Ovary (tissue), 9 donors: ENCODE results near the gene TMEM200A. TPM values are rescaled to one million over a fixed set of nuclear protein-coding genes. Genes with fewer than 3 reads are reported as not detected.

Experiments
- DNase-seq, 5 donors: peaks; one replicate each; pipeline ENCODE4 v3.0.0-alpha.2; 2019 to 2020
- H3K27ac ChIP-seq, 2 donors: fragments of 200-600 bp; one replicate each; pipeline versions ENCODE4 v1.5.1 to v1.8.0; 2019 to 2022
- H3K27me3 ChIP-seq: fragments of 200-600 bp; one replicate; pipeline ENCODE4 v1.8.0; 2022
- H3K36me3 ChIP-seq: fragments of 200-600 bp; sonication (generic); one replicate; pipeline ENCODE4 v1.5.1; 2019
- H3K4me1 ChIP-seq: one replicate; pipeline ENCODE4 v1.8.1; 2013; ENCODE audit warnings: mild to moderate bottlenecking, moderate library complexity; ENCODE audit not compliant: insufficient read depth
- H3K4me3 ChIP-seq: fragments of 200-600 bp; sonication (generic); one replicate; pipeline ENCODE4 v1.5.1; 2017
- H3K9me3 ChIP-seq, 2 donors: fragments of 200-600 bp in 1 of 2; sonication (generic) in 1 of 2; one replicate each; pipeline versions ENCODE4 v1.5.1 to v1.8.1; 2013 to 2019; ENCODE audit warnings: mild to moderate bottlenecking in 1 of 2, moderate library complexity in 1 of 2
- CTCF ChIP-seq, 3 donors: fragments of 450-650 bp in 2 of 3; fragments of 200-600 bp in 1 of 3; IDR thresholded peaks; one replicate each; pipeline versions ENCODE4 v1.5.1 to v1.8.0; 2016 to 2022; ENCODE audit warnings: antibody characterized with exemption in 3 of 3, mild to moderate bottlenecking in 1 of 3
- EP300 ChIP-seq: sonication (generic); formaldehyde crosslinking; IDR thresholded peaks from one replicate; pipeline ENCODE4 v1.6.1; 2017; ENCODE audit warnings: antibody characterized with exemption
- POLR2A ChIP-seq: fragments of 450-650 bp; IDR thresholded peaks from one replicate; pipeline ENCODE4 v1.6.1; 2017; ENCODE audit warnings: antibody characterized with exemption, mild to moderate bottlenecking, moderate library complexity
- WGBS, 3 donors: extraction: QIAGEN DNeasy Blood & Tissue Kit in 1 of 3; methylation state at CpG; one replicate each; pipeline versions ENCODE4 v1.1.5 to v1.1.7; 2013 to 2017; 5-methylcytosine and 5-hydroxymethylcytosine counted together
- intact Hi-C, 4 donors: fragments of 100-400 bp; cut with DNase I; formaldehyde crosslinking; loops; one replicate each; pipeline versions ENCODE4 v1.11.0 to v1.15.1; 2022 to 2023
- polyA plus RNA-seq, 2 donors: library from polyadenylated mRNA; stranded (reverse); fragments of 200-250 nt in 1 of 2; fragments of 350-450 nt in 1 of 2; fragmentation: Illumina TruSeq in 1 of 2; extraction: RNeasy Lipid Tissue Mini Kit (QIAGEN cat#74804) in 1 of 2; gene quantifications; one replicate each; pipeline ENCODE4 v1.2.3, GENCODE V29; 2013 to 2014
- total RNA-seq, 7 donors: library from RNA; depleted of rRNA in 2 of 7; stranded (reverse); fragments of >200 nt in 2 of 7; fragmentation: NEBNext Ultra II Directional in 3 of 7; extraction: Animal tissue kit (Norgen Biotek cat#: 25700) in 3 of 7; gene quantifications; one replicate each; pipeline versions ENCODE4 v1.1.0 to v1.2.4, GENCODE V29; 2016 to 2023
- donor health status: DM: no; HTN: no; CAD: no; lungs with moderate emphysema.
- donor health status: DM: no; HTN: no; CAD: no.
- donor health status: Bipolar disorder and iron deficiency.
- donor health status: DM: yes; HTN: yes; CAD: no.
- donor health status: DM: no; HTN: no; CAD: no.
- donor health status: DM: yes; HTN: yes; CAD: no.

TMEM200A gene
- total and polyA plus RNA-seq, 9 donors = 8.2 to 32.5 (median 17.7) TPM

DNA sequence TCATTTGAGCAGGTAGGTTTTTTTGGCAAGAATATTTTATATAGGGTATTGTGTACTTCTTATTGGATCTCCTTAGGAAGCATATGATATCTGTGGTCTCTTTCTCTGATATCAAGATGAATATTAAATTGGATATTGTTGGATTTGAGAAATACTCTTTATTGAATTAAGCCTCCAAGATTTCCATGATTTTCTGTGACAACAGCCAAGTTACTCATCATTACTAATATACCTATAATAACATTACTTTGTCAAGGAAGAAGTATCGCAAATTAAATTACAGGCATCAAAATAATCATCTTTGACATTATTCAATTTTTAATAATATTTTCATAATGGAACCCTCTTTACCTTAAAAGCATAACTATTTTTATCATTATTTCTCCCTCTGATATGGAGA, 86.5 kb downstream of the TMEM200A start:
- no peak for TF ChIP-seq EP300
- TF ChIP-seq CTCF (IDR thresholded peaks at IDR 0.05) = no peak
- TF ChIP-seq POLR2A = no peak
- Histone ChIP-seq H3K9me3 (no peaks in the 10 kb centered on the region), H3K4me3 (no peak overlapping the region), H3K36me3 (no peaks in the 10 kb centered on the region), H3K27ac (no peak overlapping the region), H3K27me3 (no peaks in the 10 kb centered on the region), H3K4me1 (no peaks in the 10 kb centered on the region)
- WGBS, 3 donors = 95 to 99% (median 98%) methylated on average over 1 of the region's 1 CpG
- intact Hi-C loops = no loop called here
- DNase-seq = no peak

GRCh38 chr6:130453230-130453629, 87.4 kb downstream of the TMEM200A start:
- Histone ChIP-seq H3K27ac (no peak overlapping the region), H3K27me3 (no peaks in the 10 kb centered on the region), H3K9me3 (no peaks in the 10 kb centered on the region), H3K36me3 (no peaks in the 10 kb centered on the region), H3K4me3 (no peak overlapping the region), H3K4me1 (no peaks in the 10 kb centered on the region)
- DNase-seq = no peak
- no peak for TF ChIP-seq CTCF (IDR thresholded peaks at IDR 0.05)
- no peak for TF ChIP-seq EP300
- TF ChIP-seq POLR2A = no peak
- intact Hi-C loops = no loop called here
- WGBS, 3 donors = 88 to 94% (median 89%) methylated on average over 5 of the region's 5 CpGs

DNA sequence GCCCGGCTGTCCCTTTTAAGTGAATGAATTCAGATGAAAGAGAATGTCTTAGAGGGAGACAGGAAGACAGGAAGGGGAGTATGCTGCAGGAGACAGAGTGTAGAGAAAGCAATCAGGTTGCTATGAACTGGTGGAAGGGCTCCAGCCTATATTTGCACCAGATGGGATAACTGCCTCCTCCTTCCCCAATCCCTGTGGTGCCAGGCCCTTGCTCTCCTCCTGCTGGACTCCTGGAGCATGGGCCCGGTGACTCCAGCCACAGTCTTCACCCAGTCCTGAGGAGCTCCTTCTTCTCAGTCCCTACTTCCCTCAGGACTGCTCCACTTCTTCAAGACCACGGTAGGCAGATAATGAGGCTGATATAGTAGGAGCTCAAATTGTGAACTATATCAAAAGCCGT, 91.8 kb downstream of the TMEM200A start:
- DNase-seq = no peak
- Histone ChIP-seq H3K36me3 (no peaks in the 10 kb centered on the region), H3K4me3 (no peak overlapping the region), H3K4me1 (no peaks in the 10 kb centered on the region), H3K27ac (no peak overlapping the region), H3K9me3 (no peaks in the 10 kb centered on the region), H3K27me3 (no peaks in the 10 kb centered on the region)
- no peak for TF ChIP-seq CTCF (IDR thresholded peaks at IDR 0.05)
- TF ChIP-seq POLR2A = no peak
- 85 to 88% (median 86%) methylated on average over 4 of the region's 4 CpGs for WGBS, 3 donors
- intact Hi-C loops = no loop called here

DNA sequence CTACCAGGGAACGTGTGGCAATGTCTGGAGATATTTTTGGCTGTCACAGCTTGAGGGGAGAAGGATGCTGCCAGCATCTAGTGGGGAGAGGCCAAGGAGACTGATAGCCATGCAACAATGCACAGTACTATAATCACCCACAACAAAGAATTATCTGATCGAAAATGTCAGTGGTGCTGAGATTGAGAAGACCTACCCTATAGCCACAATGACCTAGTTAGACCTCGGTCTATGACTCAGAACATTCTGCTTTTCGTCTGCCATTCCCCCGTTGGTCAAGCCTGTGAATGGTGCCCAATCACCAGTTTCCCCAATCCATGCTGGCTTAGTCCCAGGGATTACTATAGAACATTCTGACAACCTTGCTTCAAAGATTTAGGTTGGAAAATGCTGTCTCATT, 93.5 kb downstream of the TMEM200A start:
- H3K27ac ChIP-seq = no peak overlapping the region
- H3K27me3 ChIP-seq = no peaks in the 10 kb centered on the region
- DNase-seq = no peak
- no peak for TF ChIP-seq POLR2A
- no peak for TF ChIP-seq CTCF (IDR thresholded peaks at IDR 0.05)
- TF ChIP-seq EP300 = no peak
- no peaks in the 10 kb centered on the region for H3K9me3 ChIP-seq
- 88 to 90% (median 90%) methylated on average over 5 of the region's 5 CpGs for WGBS, 3 donors
- H3K4me1 ChIP-seq = no peaks in the 10 kb centered on the region
- no peaks in the 10 kb centered on the region for H3K36me3 ChIP-seq
- no peak overlapping the region for H3K4me3 ChIP-seq
- intact Hi-C loops = no loop called here

DNA sequence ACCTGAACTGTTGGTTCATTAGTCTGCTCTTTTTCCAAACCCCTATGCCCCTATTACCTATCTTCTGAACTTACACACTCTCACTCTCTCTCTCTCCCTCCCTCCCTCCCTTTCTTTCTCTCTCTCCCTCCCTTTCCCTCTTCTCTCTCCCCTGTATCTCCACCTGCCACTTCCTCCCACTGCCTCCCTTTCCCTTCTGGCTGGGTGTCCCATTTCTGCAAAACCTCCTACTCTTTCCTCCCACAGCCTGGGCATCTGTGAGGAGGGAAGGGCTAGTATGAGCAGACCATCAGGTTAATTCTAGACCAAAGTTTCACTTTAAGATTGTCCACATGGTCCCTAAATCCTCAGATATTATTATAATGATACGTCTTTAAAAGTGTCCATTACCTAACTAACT, 95.1 kb downstream of the TMEM200A start:
- no peak overlapping the region for H3K27ac ChIP-seq
- no peaks in the 10 kb centered on the region for H3K27me3 ChIP-seq
- TF ChIP-seq EP300 (no peak), CTCF (IDR thresholded peaks at IDR 0.05) (no peak), POLR2A (no peak)
- DNase-seq = no peak
- no peaks in the 10 kb centered on the region for H3K36me3 ChIP-seq
- 71 to 86% (median 75%) methylated on average over 1 of the region's 1 CpG for WGBS, 3 donors
- H3K4me3 ChIP-seq = no peak overlapping the region
- intact Hi-C loops = no loop called here
- no peaks in the 10 kb centered on the region for H3K4me1 ChIP-seq
- no peaks in the 10 kb centered on the region for H3K9me3 ChIP-seq
